Measurements from ENCODE around the gene HIPK4.
"Not testable (repeated sequence)": the region's sequence is repeated elsewhere in the genome, so short reads cannot be mapped to it uniquely, and the experiment has no call there.

Gene HIPK4

GRCh38 chr19:40333083-40333482 is 56.9 kb downstream of the HIPK4 start:
- DNase-seq: not testable (repeated sequence)

GRCh38 chr19:40332669-40333068 is 57.3 kb downstream of the HIPK4 start:
- no peak for DNase-seq

GRCh38 chr19:40331052-40331451 is 58.9 kb downstream of the HIPK4 start:
- DNase-seq: no peak

Measured in SW 1271 (cell line).